PC-3 (cell line): Measurements from ENCODE around the gene KRTAP5-3.

ENCODE experiments used
- EZH2 ChIP-seq: fragments of 300-600 bp; sonication (generic); IDR thresholded peaks from one replicate; pipeline ENCODE4 v1.6.1; 2017; ENCODE audit warnings: antibody characterized with exemption, mild to moderate bottlenecking, low read length; ENCODE audit not compliant: unreplicated experiment
- EZH2phosphoT487 ChIP-seq: fragments of 300-600 bp; sonication (generic); IDR thresholded peaks from 2 replicates; pipeline ENCODE4 v1.6.1; 2018; ENCODE audit warnings: mild to moderate bottlenecking, antibody characterized with exemption, low read length, borderline replicate concordance
- TF ChIP-seq, protein P1 (sequence below): fragments of 300-600 bp; sonication (generic); conservative IDR thresholded peaks from 2 replicates; pipeline ENCODE4 v1.5.1; 2017; ENCODE audit warnings: antibody characterized with exemption, low read depth, mild to moderate bottlenecking, low read length

DNA sequence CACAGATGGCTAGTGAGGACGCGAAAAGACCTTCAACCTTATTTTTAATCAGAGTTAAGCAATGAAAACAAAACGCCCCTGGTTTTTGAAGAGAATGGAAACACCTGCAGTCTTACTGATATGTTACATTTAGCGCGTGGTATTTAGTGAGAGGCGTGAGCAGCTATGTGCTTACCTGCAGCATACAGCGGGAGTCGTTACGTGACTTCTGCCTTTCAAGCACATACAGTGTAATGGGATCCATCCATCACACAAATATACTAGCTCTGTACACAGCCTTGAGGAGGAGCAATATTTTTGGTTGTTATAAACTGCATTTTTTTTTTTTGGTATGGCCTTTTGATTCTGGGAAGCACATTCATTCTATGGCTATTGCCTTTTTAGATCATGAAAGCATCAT is 15.6 kb downstream of the KRTAP5-3 start:
- TF ChIP-seq, protein P1, sequence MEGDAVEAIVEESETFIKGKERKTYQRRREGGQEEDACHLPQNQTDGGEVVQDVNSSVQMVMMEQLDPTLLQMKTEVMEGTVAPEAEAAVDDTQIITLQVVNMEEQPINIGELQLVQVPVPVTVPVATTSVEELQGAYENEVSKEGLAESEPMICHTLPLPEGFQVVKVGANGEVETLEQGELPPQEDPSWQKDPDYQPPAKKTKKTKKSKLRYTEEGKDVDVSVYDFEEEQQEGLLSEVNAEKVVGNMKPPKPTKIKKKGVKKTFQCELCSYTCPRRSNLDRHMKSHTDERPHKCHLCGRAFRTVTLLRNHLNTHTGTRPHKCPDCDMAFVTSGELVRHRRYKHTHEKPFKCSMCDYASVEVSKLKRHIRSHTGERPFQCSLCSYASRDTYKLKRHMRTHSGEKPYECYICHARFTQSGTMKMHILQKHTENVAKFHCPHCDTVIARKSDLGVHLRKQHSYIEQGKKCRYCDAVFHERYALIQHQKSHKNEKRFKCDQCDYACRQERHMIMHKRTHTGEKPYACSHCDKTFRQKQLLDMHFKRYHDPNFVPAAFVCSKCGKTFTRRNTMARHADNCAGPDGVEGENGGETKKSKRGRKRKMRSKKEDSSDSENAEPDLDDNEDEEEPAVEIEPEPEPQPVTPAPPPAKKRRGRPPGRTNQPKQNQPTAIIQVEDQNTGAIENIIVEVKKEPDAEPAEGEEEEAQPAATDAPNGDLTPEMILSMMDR: no peak
- TF ChIP-seq EZH2 (no peak), EZH2phosphoT487 (no peak)
